ENCODE data around the gene PRLH.
"Not testable (repeated sequence)": the region's sequence is repeated elsewhere in the genome, so short reads cannot be mapped to it uniquely, and the experiment has no call there.

PRLH gene

DNA sequence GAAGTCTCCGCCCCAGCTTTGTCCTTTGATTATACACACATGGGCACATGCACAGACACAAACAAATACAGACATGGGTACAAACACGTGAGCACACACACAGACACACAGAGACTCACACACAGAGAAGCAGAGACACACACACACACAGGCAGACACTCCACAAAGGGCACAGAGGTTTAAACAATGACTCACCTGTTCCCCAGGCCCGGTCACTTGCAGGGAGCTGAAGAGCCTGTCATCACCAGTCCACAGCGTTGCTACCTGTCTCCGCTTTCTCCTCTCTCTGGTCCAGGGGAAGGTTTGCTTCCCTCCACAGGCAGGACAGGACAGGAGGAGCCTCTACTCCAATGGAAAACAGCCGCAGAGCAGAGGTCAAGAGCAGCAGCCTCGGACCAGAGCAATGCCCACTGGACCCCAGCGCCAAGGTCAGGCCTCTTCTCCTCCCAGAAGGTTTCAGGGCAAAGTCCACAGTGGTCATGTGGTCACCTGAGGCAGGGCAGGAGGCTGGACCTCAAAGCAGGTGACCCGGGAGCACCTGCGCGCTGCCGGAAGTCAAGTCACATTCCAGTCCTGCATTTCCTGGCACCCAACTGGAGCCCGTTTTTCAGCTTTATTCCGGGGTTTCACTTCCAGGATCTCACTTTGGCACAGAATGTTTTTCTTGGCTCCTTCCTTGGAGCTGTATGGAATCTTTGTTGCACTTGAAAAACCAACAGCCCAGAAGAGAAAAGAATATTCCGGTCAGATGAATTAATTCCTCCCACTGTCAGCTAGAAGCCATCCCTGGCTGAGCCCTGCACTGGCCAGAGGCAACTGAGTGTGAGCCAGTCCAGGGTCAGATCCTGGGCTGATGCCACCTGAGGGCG is 24.1 kb downstream of the PRLH start, which contains the start of gene RAB17:
RAB17 (minus strand) TSS at position 463 of the 869 bp plus-strand sequence. CDS start 4,580 bp downstream, outside the sequence.
- DNase-seq: no peak
- TF ChIP-seq POLR2A (IDR thresholded peaks at IDR 0.05; ENCODE audit: low read length): no peak
- no peak for TF ChIP-seq GATA1 (IDR thresholded peaks at IDR 0.05; ENCODE audit: low read depth, low read length)

- DNase-seq: no peak
- TF ChIP-seq POLR2A (IDR thresholded peaks at IDR 0.05; ENCODE audit: low read length) (no peak), GATA1 (IDR thresholded peaks at IDR 0.05; ENCODE audit: low read depth, low read length) (no peak)
Measured at GRCh38 chr2:237591141-237591881, 24.9 kb downstream of the PRLH start.

- DNase-seq: no peak
- TF ChIP-seq POLR2A (IDR thresholded peaks at IDR 0.05; ENCODE audit: low read length) (no peak), GATA1 (IDR thresholded peaks at IDR 0.05; ENCODE audit: low read depth, low read length) (no peak)
Measured at GRCh38 chr2:237592425-237592980, 26.1 kb downstream of the PRLH start.

GRCh38 chr2:237593036-237593435 is 26.7 kb downstream of the PRLH start:
- DNase-seq: no peak
- no peak for TF ChIP-seq GATA1 (IDR thresholded peaks at IDR 0.05; ENCODE audit: low read depth, low read length)
- no peak for TF ChIP-seq POLR2A (IDR thresholded peaks at IDR 0.05; ENCODE audit: low read length)

GRCh38 chr2:237593596-237594320 is 27.4 kb downstream of the PRLH start:
- TF ChIP-seq GATA1 (IDR thresholded peaks at IDR 0.05; ENCODE audit: low read depth, low read length) (no peak), POLR2A (IDR thresholded peaks at IDR 0.05; ENCODE audit: low read length) (no peak)
- DNase-seq: no peak

DNA sequence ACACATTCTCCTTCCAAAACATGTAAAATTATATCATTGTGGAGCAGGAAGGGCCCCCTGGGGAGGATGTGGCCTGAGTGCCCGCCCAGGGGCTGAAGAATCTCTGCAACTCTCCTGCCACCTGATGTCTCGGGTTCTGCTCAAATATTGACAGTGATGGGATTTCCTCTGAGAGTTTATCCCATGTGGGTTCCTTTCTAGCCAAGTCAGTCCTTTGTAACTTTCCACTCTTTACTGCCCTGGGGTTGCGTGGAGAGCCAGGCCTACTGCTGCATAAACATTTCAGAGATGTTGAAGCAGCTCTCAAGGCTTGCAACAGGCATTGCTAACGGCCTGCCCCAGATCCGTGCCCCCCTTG is 28.1 kb downstream of the PRLH start:
- TF ChIP-seq GATA1 (IDR thresholded peaks at IDR 0.05; ENCODE audit: low read depth, low read length) (no peak), POLR2A (IDR thresholded peaks at IDR 0.05; ENCODE audit: low read length) (no peak)

DNA sequence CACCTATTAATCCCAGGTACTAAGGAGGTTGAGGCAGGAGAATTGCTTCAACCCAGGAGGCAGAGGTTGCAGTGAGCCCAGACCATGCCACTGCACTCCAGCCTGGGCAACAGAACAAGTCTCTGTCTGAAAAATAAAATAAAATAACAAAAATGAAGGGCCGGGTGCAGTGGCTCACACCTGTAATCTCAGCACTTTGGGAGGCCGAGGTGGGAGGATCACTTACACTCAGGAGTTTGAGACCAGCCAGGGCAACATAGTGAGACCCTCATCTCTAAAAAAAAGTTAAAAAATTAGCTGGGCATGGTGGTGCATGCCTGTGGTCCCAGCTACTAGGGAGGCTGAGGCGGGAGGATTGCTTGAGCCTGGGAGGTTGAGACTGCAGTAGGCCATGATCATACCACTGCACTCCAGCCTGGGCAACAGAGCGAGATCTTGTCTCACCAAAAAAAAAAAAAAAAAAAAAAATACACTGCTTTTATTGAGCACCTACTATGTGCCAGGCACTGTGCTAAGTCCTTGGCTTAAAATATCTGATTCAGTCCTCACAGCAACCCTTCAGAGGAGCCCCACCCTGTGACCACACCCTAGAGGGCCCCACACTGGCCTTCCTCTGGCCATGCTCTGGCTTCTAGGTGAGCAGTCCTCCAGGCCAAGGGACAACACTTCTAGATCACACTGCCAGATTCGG is 29.6 kb downstream of the PRLH start:
- not testable (repeated sequence) for DNase-seq

More for the DNA sequence above, 28.1 kb downstream of the PRLH start:
- no peak for DNase-seq

GRCh38 chr2:237596520-237597195 is 30.3 kb downstream of the PRLH start:
- no peak for TF ChIP-seq GATA1 (IDR thresholded peaks at IDR 0.05; ENCODE audit: low read depth, low read length)
- TF ChIP-seq POLR2A (IDR thresholded peaks at IDR 0.05; ENCODE audit: low read length): no peak

GRCh38 chr2:237597196-237598145 is 31.1 kb downstream of the PRLH start:
- no peak for DNase-seq
- TF ChIP-seq POLR2A (IDR thresholded peaks at IDR 0.05; ENCODE audit: low read length): no peak
- TF ChIP-seq GATA1 (IDR thresholded peaks at IDR 0.05; ENCODE audit: low read depth, low read length): no peak

More at GRCh38 chr2:237596520-237597195, 30.3 kb downstream of the PRLH start:
- DNase-seq: no peak

- DNase-seq: no peak
- no peak for TF ChIP-seq GATA1 (IDR thresholded peaks at IDR 0.05; ENCODE audit: low read depth, low read length)
- TF ChIP-seq POLR2A (IDR thresholded peaks at IDR 0.05; ENCODE audit: low read length): no peak
Measured at GRCh38 chr2:237598468-237599208, 32.3 kb downstream of the PRLH start.

GRCh38 chr2:237599465-237600110 is 33.2 kb downstream of the PRLH start:
- no peak for TF ChIP-seq GATA1 (IDR thresholded peaks at IDR 0.05; ENCODE audit: low read depth, low read length)
- DNase-seq: no peak

All from erythroblast (primary cell).